ENCODE results near the gene ZC3H11A.

Gene ZC3H11A

DNA sequence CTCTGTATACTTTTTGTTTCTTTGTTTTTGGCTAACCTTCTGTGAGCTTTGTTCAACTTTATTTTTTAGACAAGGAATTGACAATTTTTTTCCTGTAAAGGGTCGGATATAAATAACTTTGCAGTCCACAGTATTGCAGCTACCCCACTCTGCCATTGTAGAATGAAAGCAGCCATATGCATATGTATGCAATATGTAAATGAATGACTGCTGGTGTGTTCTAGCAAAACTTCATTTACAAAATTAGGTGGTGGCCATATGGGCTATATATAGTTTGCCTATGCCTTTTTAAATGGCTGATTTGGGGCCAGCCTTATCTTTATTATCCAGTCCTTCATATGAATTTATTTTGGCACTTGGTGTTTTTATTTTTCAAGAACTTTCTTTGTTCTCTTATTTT is 48.0 kb downstream of the ZC3H11A start:
- Histone ChIP-seq H3K27ac (ENCODE audit: low read depth, low read length) (no peak overlapping the region), H3K4me3 (ENCODE audit: insufficient read depth, low read length, poor library complexity, severe bottlenecking) (no peak overlapping the region), H3K36me3 (ENCODE audit: low read length) (peaks cover 37% of the 10 kb centered on the region), H2AFZ (ENCODE audit: low read depth, low read length, severe bottlenecking) (no peak overlapping the region), H3K9me2 (replicated peaks; ENCODE audit: insufficient read depth, low read length) (no peaks in the 10 kb centered on the region), H3F3A (ENCODE audit: insufficient read depth) (no peaks in the 10 kb centered on the region), H3K9me3 (ENCODE audit: insufficient read depth, low read length) (no peaks in the 10 kb centered on the region), H3K9ac (ENCODE audit: low read length) (no peak overlapping the region), H4K20me1 (ENCODE audit: low read depth, low read length) (no peaks in the 10 kb centered on the region), H3K4me2 (ENCODE audit: low read depth, low read length, poor library complexity, severe bottlenecking) (no peak overlapping the region), H3K79me2 (ENCODE audit: insufficient read depth, low read length) (no peaks in the 10 kb centered on the region), H3K27me3 (ENCODE audit: low read length) (no peaks in the 10 kb centered on the region)
- TF ChIP-seq, protein P1, sequence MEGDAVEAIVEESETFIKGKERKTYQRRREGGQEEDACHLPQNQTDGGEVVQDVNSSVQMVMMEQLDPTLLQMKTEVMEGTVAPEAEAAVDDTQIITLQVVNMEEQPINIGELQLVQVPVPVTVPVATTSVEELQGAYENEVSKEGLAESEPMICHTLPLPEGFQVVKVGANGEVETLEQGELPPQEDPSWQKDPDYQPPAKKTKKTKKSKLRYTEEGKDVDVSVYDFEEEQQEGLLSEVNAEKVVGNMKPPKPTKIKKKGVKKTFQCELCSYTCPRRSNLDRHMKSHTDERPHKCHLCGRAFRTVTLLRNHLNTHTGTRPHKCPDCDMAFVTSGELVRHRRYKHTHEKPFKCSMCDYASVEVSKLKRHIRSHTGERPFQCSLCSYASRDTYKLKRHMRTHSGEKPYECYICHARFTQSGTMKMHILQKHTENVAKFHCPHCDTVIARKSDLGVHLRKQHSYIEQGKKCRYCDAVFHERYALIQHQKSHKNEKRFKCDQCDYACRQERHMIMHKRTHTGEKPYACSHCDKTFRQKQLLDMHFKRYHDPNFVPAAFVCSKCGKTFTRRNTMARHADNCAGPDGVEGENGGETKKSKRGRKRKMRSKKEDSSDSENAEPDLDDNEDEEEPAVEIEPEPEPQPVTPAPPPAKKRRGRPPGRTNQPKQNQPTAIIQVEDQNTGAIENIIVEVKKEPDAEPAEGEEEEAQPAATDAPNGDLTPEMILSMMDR (IDR thresholded peaks at IDR 0.05; ENCODE audit: insufficient read depth, low read length, poor library complexity, severe bottlenecking), result no peak
- TF ChIP-seq EZH2phosphoT487 (conservative IDR thresholded peaks at IDR 0.05; ENCODE audit: low read length), result no peak
